ENCODE measurements around the gene PTH2. TPM values are rescaled to one million over a fixed set of nuclear protein-coding genes. Genes with fewer than 3 reads are reported as not detected.

The PTH2 gene
- total RNA-seq, 1 experiment from 2014 or later = 1.0 TPM

- no peak for TF ChIP-seq OVOL2 (CRISPR knock-in tag; IDR thresholded peaks at IDR 0.05; ENCODE audit: borderline replicate concordance)
- TF ChIP-seq FOXP4 (CRISPR knock-in tag; IDR thresholded peaks at IDR 0.05) = no peak
- no peak for TF ChIP-seq EMX1 (CRISPR knock-in tag; IDR thresholded peaks at IDR 0.05)
Measured at GRCh38 chr19:49427339-49427738, 4.1 kb upstream of the PTH2 start (continued).

- TF ChIP-seq ARID4B (CRISPR knock-in tag; IDR thresholded peaks at IDR 0.05; ENCODE audit: borderline replicate concordance) (no peak), NFE2L1 (CRISPR knock-in tag; IDR thresholded peaks at IDR 0.05) (peak; percentile 35; the same call in 1 of the 2 replicates), PRDM15 (CRISPR knock-in tag; IDR thresholded peaks at IDR 0.05) (peak; percentile 99), TEAD4 (CRISPR knock-in tag; IDR thresholded peaks at IDR 0.05) (no peak), E2F5 (CRISPR knock-in tag; IDR thresholded peaks at IDR 0.05) (peak; percentile 55; the same call in 1 of the 2 replicates), ZNF425 (CRISPR knock-in tag; conservative IDR thresholded peaks at IDR 0.05) (no peak), MAX (CRISPR knock-in tag; IDR thresholded peaks at IDR 0.05) (peak; percentile 70; the same call in 1 of the 2 replicates), FOXK1 (CRISPR knock-in tag; IDR thresholded peaks at IDR 0.05) (peak; percentile 43), KAT7 (CRISPR knock-in tag; IDR thresholded peaks at IDR 0.05; ENCODE audit: borderline replicate concordance) (no peak), SP1 (CRISPR knock-in tag; conservative IDR thresholded peaks at IDR 0.05) (peak; percentile 98)
- POLR2A ChIA-PET = interaction anchor here (0.7 to 1.8 kb wide), 4 partner anchors 10 to 25 kb away, joined by 3 to 11 read pairs (median 4); partner anchors contain the start of gene PIH1D1
- peak; percentile 99 for DNase-seq (ENCODE audit: low spot score)
- peak; percentile 61 for ATAC-seq
- no peak overlapping the region; the same call in 1 of the 2 replicates for H3K27ac Mint-ChIP-seq
- no peaks in the 10 kb centered on the region for H3K9me3 Mint-ChIP-seq
- H3K36me3 Mint-ChIP-seq = no peaks in the 10 kb centered on the region
- H3K4me1 Mint-ChIP-seq = peaks cover 73% of the 10 kb centered on the region
- H3K4me3 Mint-ChIP-seq = peak overlapping the region; percentile 68
- CTCF ChIA-PET = interaction anchor here (0.6 to 4.5 kb wide), 16 partner anchors 9 to 749 kb away, joined by 3 to 34 read pairs (median 4); partner anchors contain the start of genes ALDH16A1, SLC17A7 and TEAD2
- peaks cover 98% of the 10 kb centered on the region for H3K27me3 Mint-ChIP-seq (ENCODE audit: low read depth)
Measured at GRCh38 chr19:49425922-49426592, 2.8 kb upstream of the PTH2 start.
